Stimulated activated CD4-positive, alpha-beta T cell treated with anti-CD3 and anti-CD28 coated beads, TNF-alpha, amount 100 ng/mL, for 24 hours (primary cell): Measurements from ENCODE around the gene RDH13.
"Not testable (repeated sequence)": the region's sequence is repeated elsewhere in the genome, so short reads cannot be mapped to it uniquely, and the experiment has no call there.

Experiments
- DNase-seq, 3 experiments: peaks; one replicate each; pipeline ENCODE4 v3.0.0-alpha.2; 2020; ENCODE audit warnings: low read depth in 3 of 3

Gene RDH13

DNA sequence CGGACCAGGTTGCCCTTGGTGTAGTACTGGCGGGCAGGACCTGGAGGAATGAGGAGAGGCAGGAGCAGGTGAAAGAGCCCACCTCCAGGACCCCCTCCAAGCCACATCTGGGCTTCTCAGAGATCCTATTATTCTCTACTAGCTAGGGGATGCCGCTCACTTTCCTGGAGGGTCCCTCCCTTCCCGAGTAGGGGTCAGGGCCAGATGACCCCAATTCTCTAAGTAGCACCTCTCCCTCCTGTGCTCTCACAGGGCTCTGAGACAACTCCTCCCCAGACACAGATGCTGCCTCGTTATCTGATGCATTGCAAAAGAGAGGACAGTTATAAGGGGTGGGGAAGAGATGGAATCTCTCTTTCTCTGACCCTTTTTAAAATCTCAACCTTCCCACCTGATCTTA, 47.8 kb downstream of the RDH13 start:
- no peak for DNase-seq

GRCh38 chr19:55014714-55015113, 48.2 kb downstream of the RDH13 start:
- no peak for DNase-seq

DNA sequence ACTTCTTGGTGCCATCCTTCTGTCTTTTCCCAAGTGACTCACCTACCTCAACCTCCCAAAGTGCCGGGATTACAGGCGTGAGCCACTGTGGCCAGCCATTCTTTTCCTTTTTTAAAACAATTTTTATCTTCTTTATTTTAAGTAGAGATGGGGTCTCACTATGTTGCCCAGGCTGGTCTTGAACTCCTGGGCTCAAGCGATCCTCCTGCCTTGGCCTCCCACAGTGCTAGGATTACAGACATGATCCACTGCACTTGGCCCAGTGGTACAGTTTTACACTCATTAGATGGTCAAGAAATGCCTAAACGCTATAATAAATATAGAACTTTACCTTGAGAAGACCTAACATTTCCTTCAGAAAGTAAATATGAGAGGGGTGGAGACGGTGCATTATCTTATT, 49.4 kb downstream of the RDH13 start:
- no peak for DNase-seq

GRCh38 chr19:55012306-55012705, 50.6 kb downstream of the RDH13 start:
- DNase-seq = no peak

DNA sequence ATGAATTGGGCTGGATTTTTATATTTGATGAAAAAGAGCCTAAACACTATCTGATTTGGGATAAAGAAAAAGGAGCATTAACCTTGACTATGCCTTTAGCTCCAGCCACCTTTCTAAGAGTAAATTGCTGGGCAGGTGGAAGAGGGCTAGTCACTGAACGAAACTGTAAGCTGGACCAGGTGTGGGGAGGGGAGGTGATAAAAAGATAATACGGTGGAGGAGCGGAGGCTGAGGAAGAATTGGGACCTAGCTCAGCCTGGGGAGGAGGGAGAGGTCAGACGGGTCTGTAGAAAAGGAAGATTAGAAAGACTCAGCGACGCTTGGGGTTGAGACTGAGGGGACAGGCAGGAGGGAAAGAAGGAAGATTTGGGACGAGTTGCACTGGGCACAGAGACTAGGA, 52.4 kb downstream of the RDH13 start:
- DNase-seq = not testable (repeated sequence)

DNA sequence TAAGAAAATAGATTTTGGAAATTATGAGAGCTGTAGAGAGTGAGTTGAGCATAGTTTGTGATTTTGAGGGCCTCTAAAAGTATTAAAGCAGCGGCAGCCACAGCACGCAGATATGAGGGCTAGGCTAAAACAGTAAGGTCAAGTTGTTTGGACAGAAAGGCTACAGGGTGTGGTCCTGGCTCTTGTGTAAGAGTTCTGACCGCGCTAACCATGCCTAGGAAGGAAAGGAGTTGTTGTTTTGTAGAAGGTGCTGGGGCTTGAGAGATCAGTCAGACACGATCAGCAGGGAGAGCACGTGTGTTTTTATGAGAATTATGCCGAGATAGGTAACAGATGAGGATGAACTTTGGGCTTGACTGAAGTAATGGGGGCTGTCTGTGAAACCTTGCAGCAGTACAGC, 54.2 kb downstream of the RDH13 start:
- DNase-seq = not testable (repeated sequence)

- not testable (repeated sequence) for DNase-seq
Measured at GRCh38 chr19:55008189-55008588, 54.8 kb downstream of the RDH13 start.

GRCh38 chr19:55007537-55007936, 55.4 kb downstream of the RDH13 start:
- not testable (repeated sequence) for DNase-seq

DNA sequence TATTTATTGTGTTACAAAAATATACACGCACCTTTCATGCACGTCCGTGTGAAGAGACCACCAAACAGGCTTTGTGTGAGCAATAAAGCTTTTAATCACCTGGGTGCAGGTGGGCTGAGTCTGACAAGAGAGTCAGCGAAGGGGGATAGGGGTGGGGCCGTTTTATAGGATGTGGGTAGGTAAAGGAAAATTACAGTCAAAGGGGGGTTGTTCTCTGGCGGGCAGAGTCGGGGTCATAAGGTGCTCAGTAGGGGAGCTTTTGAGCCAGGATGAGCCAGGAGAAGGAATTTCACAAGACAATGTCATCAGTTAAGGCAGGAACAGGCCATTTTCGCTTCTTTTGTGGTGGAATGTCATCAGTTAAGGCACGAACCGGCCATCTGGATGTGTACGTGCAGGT, 56.2 kb downstream of the RDH13 start:
- not testable (repeated sequence) for DNase-seq

DNA sequence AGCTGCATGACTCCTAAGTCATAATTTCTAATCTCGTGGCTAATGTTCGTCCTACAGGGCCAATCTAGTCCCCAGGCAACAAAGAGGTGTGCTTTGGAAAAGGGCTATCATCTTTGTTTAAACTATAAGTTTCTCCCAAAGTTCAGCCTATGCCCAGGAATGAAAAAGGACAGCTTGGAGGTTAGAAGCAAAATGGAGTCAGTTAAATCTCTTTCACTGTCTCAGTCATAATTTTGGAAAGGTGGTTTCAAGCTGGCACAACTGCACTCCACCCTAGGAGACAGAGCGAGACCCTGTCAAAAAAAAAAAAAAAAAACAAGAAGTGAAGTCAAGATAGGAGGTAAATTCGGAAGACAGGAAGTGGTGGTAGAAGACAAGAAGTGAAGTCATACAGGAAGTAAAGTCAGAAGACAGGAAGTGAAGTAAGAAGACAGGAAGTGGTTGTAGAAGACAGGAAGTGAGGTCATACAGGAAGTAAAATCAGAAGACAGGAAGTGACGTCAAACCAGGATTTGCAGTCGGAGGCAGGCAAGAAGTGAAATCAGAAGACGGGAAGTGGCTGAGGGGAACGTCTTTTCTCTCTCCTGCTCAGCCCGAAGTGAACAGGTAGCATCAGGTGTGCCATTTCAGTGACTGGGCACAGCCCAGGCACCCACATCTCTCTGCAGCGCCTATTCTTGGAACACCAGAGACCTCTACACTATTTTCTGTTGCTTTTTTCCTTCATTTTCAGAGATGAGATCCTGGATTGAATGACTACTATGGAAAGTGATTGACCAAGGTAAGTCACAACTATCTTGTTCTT, 57.1 kb downstream of the RDH13 start:
- peak; percentile 3 to 12 (median 8) for DNase-seq

DNA sequence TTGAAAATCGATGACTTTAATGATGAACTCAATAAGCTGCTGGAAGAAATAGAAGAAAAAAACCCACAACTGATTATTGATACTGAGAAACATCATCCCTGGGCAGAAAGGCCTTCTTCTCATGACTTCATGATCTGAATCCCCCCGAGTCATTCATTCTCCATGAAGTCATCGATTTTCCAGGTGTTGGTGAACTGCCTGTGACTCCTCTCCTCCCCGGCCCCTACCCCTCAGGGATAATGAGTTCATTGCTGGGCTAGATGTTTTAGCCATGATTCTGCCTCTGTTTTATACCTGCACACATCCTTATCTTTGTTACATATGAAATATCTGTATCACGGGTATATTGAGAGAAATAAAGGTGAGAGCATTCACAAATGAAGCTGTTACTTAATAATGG, 62.2 kb downstream of the RDH13 start:
- no peak for DNase-seq

DNA sequence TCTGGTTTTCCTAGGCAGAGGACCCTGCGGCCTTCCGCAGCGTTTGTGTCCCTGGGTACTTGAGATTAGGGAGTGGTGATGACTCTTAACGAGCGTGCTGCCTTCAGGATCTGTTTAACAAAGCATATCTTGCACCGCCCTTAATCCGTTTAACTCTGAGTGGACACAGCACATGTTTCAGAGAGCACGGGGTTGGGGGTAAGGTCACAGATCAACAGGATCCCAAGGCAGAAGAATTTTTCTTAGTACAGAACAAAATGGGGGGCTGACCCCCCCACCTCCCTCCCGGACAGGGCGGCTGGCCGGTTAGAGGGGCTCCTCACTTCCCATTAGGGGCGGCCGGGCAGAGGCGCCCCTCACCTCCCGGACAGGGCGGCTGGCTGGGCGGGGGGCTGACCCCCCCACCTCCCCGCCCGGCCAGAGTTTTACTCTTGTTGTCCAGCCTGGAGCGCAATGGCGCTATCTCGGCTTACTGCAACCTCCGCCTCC, 64.2 kb downstream of the RDH13 start:
- DNase-seq = not testable (repeated sequence)

DNA sequence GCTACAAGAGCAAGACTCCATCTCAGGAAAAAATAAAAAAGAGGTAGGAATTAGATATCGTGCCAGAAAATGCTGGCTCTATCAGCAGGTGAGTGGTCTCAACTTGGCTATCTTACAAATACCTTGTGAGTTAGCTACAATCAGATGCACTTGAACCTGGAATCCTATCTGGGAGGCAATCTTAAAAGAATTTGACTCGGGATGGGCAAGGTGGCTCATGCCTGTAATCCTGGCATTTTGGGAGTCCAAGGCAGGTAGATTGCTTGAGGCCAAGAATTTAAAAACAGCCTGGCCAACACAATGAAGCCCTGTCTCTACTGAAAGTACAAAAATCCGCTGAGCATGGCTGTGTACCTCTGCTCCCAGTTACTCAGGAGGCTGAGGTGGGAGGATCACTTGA, 67.4 kb downstream of the RDH13 start:
- no peak for DNase-seq
